H9 (cell line): Measurements from ENCODE around the gene STOX2. TPM values are rescaled to one million over a fixed set of nuclear protein-coding genes. Genes with fewer than 3 reads are reported as not detected.

Experiments used
- DNase-seq: peaks from one replicate; pipeline ENCODE4 v3.0.0-alpha.2; 2017
- H2AFZ ChIP-seq: one replicate; pipeline ENCODE4 v1.6.1; 2013; ENCODE audit warnings: mild to moderate bottlenecking, low read length, control low read depth, moderate library complexity
- H2AK5ac ChIP-seq: 2 replicates; pipeline ENCODE4 v1.6.1; 2013; ENCODE audit warnings: low read length, control low read depth, mixed read lengths; ENCODE audit not compliant: insufficient read length
- H2BK120ac ChIP-seq: one replicate; pipeline ENCODE4 v1.6.1; 2013; ENCODE audit warnings: low read depth, mild to moderate bottlenecking, low read length, control low read depth, inconsistent platforms; ENCODE audit not compliant: poor library complexity, severe bottlenecking
- H2BK12ac ChIP-seq: 2 replicates; pipeline ENCODE4 v1.6.1; 2013; ENCODE audit warnings: low read length, control low read depth, mixed read lengths, low read depth; ENCODE audit not compliant: insufficient read length
- H2BK15ac ChIP-seq: 2 replicates; pipeline ENCODE4 v1.6.1; 2013; ENCODE audit warnings: low read depth, low read length, control low read depth
- H2BK20ac ChIP-seq: one replicate; pipeline ENCODE4 v1.6.1; 2013; ENCODE audit warnings: low read depth, mild to moderate bottlenecking, low read length, control low read depth, inconsistent platforms; ENCODE audit not compliant: poor library complexity, severe bottlenecking
- H2BK5ac ChIP-seq: 2 replicates; pipeline ENCODE4 v1.6.1; 2013; ENCODE audit warnings: low read length, control low read depth, mixed read lengths; ENCODE audit not compliant: insufficient read length
- H3K14ac ChIP-seq: 2 replicates; pipeline ENCODE4 v1.6.1; 2013; ENCODE audit warnings: low read length, control low read depth; ENCODE audit not compliant: insufficient read depth
- H3K18ac ChIP-seq: 2 replicates; pipeline ENCODE4 v1.6.1; 2013; ENCODE audit warnings: low read depth, mild to moderate bottlenecking, mixed read lengths, low read length, control low read depth; ENCODE audit not compliant: insufficient read length
- H3K23ac ChIP-seq: 2 replicates; pipeline ENCODE4 v1.6.1; 2013; ENCODE audit warnings: low read length, control low read depth, mixed read lengths, low read depth; ENCODE audit not compliant: insufficient read length
- H3K23me2 ChIP-seq: 2 replicates; pipeline ENCODE4 v1.6.1; 2013; ENCODE audit warnings: low read depth, mild to moderate bottlenecking, mixed read lengths, low read length, control low read depth; ENCODE audit not compliant: insufficient read length, poor library complexity, severe bottlenecking
- H3K27ac ChIP-seq: 2 replicates; pipeline ENCODE4 v1.5.1; 2013; ENCODE audit warnings: low read length, control low read depth, mixed read lengths, low read depth; ENCODE audit not compliant: insufficient read length
- H3K27me3 ChIP-seq: 2 replicates; pipeline ENCODE4 v1.6.1; 2013; ENCODE audit warnings: low read length, control low read depth, inconsistent platforms; ENCODE audit not compliant: insufficient read depth
- H3K4ac ChIP-seq: 2 replicates; pipeline ENCODE4 v1.6.1; 2013; ENCODE audit warnings: low read depth, mild to moderate bottlenecking, control low read depth, inconsistent platforms, low read length, moderate library complexity
- H3K4me1 ChIP-seq: 2 replicates; pipeline ENCODE4 v1.6.1; 2013; ENCODE audit warnings: low read length, control low read depth, inconsistent platforms; ENCODE audit not compliant: insufficient read depth
- H3K4me2 ChIP-seq: 2 replicates; pipeline ENCODE4 v1.6.1; 2013; ENCODE audit warnings: low read length, control low read depth, mixed read lengths; ENCODE audit not compliant: insufficient read length, insufficient read depth
- H3K56ac ChIP-seq: 2 replicates; pipeline ENCODE4 v1.6.1; 2013; ENCODE audit warnings: low read depth, mild to moderate bottlenecking, mixed read lengths, low read length, control low read depth; ENCODE audit not compliant: insufficient read length
- H3K79me1 ChIP-seq: 2 replicates; pipeline ENCODE4 v1.6.1; 2013; ENCODE audit warnings: low read depth, mild to moderate bottlenecking, moderate library complexity, low read length, control low read depth, inconsistent platforms; ENCODE audit not compliant: insufficient read depth, poor library complexity, severe bottlenecking
- H3K79me2 ChIP-seq: 2 replicates; pipeline ENCODE4 v1.6.1; 2013; ENCODE audit warnings: low read length, control low read depth, inconsistent platforms; ENCODE audit not compliant: insufficient read depth
- H3K9ac ChIP-seq: 2 replicates; pipeline ENCODE4 v1.6.1; 2013; ENCODE audit warnings: low read length, control low read depth, mixed read lengths; ENCODE audit not compliant: insufficient read length; ENCODE audit errors: extremely low read depth
- H3K9me3 ChIP-seq: one replicate; pipeline ENCODE4 v1.6.1; 2013; ENCODE audit warnings: low read depth, low read length, inconsistent platforms; ENCODE audit not compliant: control insufficient read depth
- H3T11ph ChIP-seq: one replicate; pipeline ENCODE4 v1.6.1; 2013; ENCODE audit warnings: mild to moderate bottlenecking, low read length, control low read depth, inconsistent platforms
- H4K20me1 ChIP-seq: one replicate; pipeline ENCODE4 v1.6.1; 2013; ENCODE audit not compliant: control insufficient read depth, insufficient read length, insufficient read depth
- H4K5ac ChIP-seq: 2 replicates; pipeline ENCODE4 v1.6.1; 2013; ENCODE audit warnings: low read depth, mild to moderate bottlenecking, mixed read lengths, low read length, control low read depth; ENCODE audit not compliant: insufficient read length
- H4K8ac ChIP-seq: replicated peaks from 2 replicates; pipeline ENCODE4 v1.6.1; 2013; ENCODE audit warnings: low read length, control low read depth, mixed read lengths, low read depth; ENCODE audit not compliant: insufficient read length
- H4K91ac ChIP-seq: 2 replicates; pipeline ENCODE4 v1.6.1; 2013; ENCODE audit warnings: low read depth, mild to moderate bottlenecking, moderate library complexity, mixed read lengths, low read length, control low read depth; ENCODE audit not compliant: insufficient read length
- H3K27ac Mint-ChIP-seq, 3 experiments: 2 replicates in 2 of 3; 3 replicates in 1 of 3; pipeline ENCODE4 v1.8.0; 2020 to 2021; ENCODE audit warnings: mixed read lengths in 3 of 3, mild to moderate bottlenecking in 1 of 3, moderate library complexity in 1 of 3
- H3K27me3 Mint-ChIP-seq: 2 replicates; pipeline ENCODE4 v1.8.0; 2021; ENCODE audit warnings: low read depth, mild to moderate bottlenecking, moderate library complexity, mixed read lengths
- H3K36me3 Mint-ChIP-seq, 3 experiments: 2 replicates in 2 of 3; 3 replicates in 1 of 3; pipeline ENCODE4 v1.8.0; 2020 to 2021; ENCODE audit warnings: low read depth in 3 of 3, mixed read lengths in 3 of 3; ENCODE audit not compliant: insufficient read depth in 1 of 3
- H3K4me1 Mint-ChIP-seq, 2 experiments: 2 replicates each; pipeline ENCODE4 v1.8.0; 2020; ENCODE audit warnings: mixed read lengths in 2 of 2
- H3K4me3 Mint-ChIP-seq, 2 experiments: 2 replicates in 1 of 2; 3 replicates in 1 of 2; pipeline ENCODE4 v1.8.0; 2020 to 2021; ENCODE audit warnings: mild to moderate bottlenecking in 2 of 2, mixed read lengths in 2 of 2, moderate library complexity in 1 of 2
- H3K9me3 Mint-ChIP-seq, 2 experiments: 2 replicates in 1 of 2; 3 replicates in 1 of 2; pipeline ENCODE4 v1.8.0; 2020; ENCODE audit warnings: mild to moderate bottlenecking in 2 of 2, mixed read lengths in 2 of 2, moderate library complexity in 1 of 2
- WGBS: extraction: QIAGEN DNeasy Blood & Tissue Kit; methylation state at CpG from one replicate; pipeline ENCODE4 v1.1.7; 2013; ENCODE audit warnings: missing lambda C conversion rate, low lambda C conversion rate, mixed read lengths; ENCODE audit not compliant: insufficient read length; ENCODE audit errors: extremely low coverage; 5-methylcytosine and 5-hydroxymethylcytosine counted together
- total RNA-seq: library from RNA; stranded (reverse); gene quantifications from 2 replicates; pipeline ENCODE4 v1.2.1, GENCODE V29; 2021
- TF ChIP-seq, protein P1 (sequence below): fragments of 200-600 bp; sonication (generic); conservative IDR thresholded peaks from 3 replicates; pipeline ENCODE4 v1.8.0; 2021; ENCODE audit warnings: antibody characterized with exemption, mild to moderate bottlenecking

Gene STOX2
- total RNA-seq, 1 experiment from 2014 or later, result 28.2 TPM

- H2BK15ac ChIP-seq, result no peak overlapping the region; the same call in 1 of the 2 replicates
- peaks cover 5% of the 10 kb centered on the region for H3K23me2 ChIP-seq
- no peaks in the 10 kb centered on the region for H3K9me3 ChIP-seq
- peak; percentile 69 for DNase-seq
- no peaks in the 10 kb centered on the region for H4K20me1 ChIP-seq
- H3T11ph ChIP-seq, result no peak overlapping the region
- H4K91ac ChIP-seq, result no peak overlapping the region
- peak overlapping the region; percentile 87; the same call in 1 of the 2 replicates for H3K14ac ChIP-seq
- no peak overlapping the region for H3K56ac ChIP-seq
- no peak overlapping the region for H3K4ac ChIP-seq
- no peak overlapping the region for H2AFZ ChIP-seq
- H3K79me1 ChIP-seq, result no peaks in the 10 kb centered on the region
- Mint-ChIP-seq H3K36me3 (no peaks in the 10 kb centered on the region; a peak in 1 of 7 replicates), H3K27ac (peak overlapping the region in 2 of 3 experiments; percentile 16 to 84; a peak in 3 of 7 replicates), H3K4me1 (no peaks in the 10 kb centered on the region), H3K9me3 (no peaks in the 10 kb centered on the region), H3K27me3 (peaks cover 4% of the 10 kb centered on the region; the same call in 1 of the 2 replicates), H3K4me3 (no peak overlapping the region; a peak in 1 of 5 replicates)
- H3K27me3 ChIP-seq, result no peaks in the 10 kb centered on the region
- peak overlapping the region; percentile 63 for H3K4me2 ChIP-seq
- no peaks in the 10 kb centered on the region; the same call in 1 of the 2 replicates for H3K79me2 ChIP-seq
- H2BK120ac ChIP-seq, result peak overlapping the region; percentile 38
- H2AK5ac ChIP-seq, result no peak overlapping the region
- H4K8ac ChIP-seq, result no peak overlapping the region
- WGBS, result no CpG with 5 or more reads among the region's 10 CpGs
- TF ChIP-seq, protein P1, sequence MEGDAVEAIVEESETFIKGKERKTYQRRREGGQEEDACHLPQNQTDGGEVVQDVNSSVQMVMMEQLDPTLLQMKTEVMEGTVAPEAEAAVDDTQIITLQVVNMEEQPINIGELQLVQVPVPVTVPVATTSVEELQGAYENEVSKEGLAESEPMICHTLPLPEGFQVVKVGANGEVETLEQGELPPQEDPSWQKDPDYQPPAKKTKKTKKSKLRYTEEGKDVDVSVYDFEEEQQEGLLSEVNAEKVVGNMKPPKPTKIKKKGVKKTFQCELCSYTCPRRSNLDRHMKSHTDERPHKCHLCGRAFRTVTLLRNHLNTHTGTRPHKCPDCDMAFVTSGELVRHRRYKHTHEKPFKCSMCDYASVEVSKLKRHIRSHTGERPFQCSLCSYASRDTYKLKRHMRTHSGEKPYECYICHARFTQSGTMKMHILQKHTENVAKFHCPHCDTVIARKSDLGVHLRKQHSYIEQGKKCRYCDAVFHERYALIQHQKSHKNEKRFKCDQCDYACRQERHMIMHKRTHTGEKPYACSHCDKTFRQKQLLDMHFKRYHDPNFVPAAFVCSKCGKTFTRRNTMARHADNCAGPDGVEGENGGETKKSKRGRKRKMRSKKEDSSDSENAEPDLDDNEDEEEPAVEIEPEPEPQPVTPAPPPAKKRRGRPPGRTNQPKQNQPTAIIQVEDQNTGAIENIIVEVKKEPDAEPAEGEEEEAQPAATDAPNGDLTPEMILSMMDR, result no peak
- peak overlapping the region; percentile 31 for H3K18ac ChIP-seq
- H2BK12ac ChIP-seq, result no peak overlapping the region
- no peak overlapping the region for H3K23ac ChIP-seq
- no peak overlapping the region for H4K5ac ChIP-seq
- peaks cover 3% of the 10 kb centered on the region; the same call in 1 of the 2 replicates for H3K4me1 ChIP-seq
- no peak overlapping the region for H3K9ac ChIP-seq
- H3K27ac ChIP-seq, result no peak overlapping the region
- no peak overlapping the region for H2BK20ac ChIP-seq
- no peak overlapping the region for H2BK5ac ChIP-seq
These were observed 82.9 kb downstream of the STOX2 start for GRCh38 chr4:183987987-183988392.
